NCI-H1694 (cell line): ENCODE results near the gene PYM1.

Experiments used
- DNase-seq: peaks from one replicate; lab custom pipeline; 2025; lab: John Stamatoyannopoulos, UW

PYM1 gene

DNA sequence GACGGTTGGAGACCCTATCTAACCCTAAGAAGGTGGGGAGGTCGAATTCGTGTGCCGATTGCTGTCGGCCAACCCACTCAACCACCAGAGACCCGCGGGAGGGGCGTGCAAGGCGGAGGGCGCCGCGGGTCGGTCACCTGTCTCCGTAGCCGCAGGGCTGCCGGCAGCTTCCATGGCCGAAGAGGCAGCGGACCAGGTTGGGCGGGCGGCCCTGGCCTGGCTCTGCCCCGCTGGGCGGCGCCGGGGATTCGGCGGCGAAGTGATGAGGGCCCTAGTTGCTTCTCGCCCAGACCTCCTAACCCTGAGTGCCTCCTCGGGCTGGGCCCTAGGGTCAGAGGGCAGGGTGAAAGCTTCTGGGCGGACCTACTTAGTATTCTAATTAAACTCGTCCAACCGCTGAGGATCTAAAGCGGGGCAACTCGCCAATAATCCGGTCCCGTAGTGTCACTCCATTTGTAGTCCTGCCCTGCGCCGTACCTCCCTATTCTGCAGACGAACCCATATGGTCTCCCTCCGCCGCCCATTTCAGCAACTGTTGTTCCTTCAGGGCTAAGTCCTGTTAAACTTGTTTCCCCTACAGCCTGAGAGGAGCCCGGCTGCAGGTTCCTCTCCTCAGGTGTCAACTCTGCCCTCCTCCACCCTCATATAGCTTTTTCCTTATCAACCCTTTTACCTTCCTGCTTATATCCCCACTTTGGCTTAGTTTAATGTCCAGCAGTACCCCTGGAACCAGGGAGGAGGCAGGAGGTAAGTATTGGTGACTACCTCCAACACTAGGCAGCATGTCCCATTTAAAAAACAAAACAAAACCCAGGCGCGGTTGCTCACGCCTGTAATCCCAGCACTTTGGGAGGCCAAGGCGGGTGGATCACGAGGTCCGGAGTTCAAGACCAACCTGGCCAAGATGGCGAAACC is at the start of gene PYM1:
Gene PYM1, minus strand, starts transcription at position 307 of the 915 bp plus-strand sequence. Its CDS starts 133 bp downstream, at position 174.
- DNase-seq, result peak; percentile 50

DNA sequence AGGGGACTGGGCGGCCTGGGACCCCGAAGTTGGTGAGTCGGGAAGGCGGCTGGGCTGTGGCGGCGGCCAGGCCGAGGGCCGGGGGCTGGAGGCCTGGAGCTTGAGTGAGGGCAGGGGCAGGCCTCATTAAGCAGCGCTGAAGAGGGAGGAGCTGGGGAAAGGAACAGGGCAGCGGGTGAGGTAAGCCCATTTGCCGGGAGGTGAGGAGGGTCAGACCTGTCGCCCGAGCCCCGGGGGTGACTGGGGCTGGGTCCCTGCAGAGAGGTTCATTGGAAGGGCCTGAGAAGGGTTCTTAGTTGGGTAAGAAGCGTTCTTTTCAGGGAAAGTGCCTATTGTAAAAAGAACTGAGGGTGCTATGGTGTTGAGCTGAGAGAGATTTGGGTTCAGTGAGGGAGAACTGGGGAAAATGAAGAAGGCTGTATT is 46.6 kb upstream of the PYM1 start:
- no peak for DNase-seq

DNA sequence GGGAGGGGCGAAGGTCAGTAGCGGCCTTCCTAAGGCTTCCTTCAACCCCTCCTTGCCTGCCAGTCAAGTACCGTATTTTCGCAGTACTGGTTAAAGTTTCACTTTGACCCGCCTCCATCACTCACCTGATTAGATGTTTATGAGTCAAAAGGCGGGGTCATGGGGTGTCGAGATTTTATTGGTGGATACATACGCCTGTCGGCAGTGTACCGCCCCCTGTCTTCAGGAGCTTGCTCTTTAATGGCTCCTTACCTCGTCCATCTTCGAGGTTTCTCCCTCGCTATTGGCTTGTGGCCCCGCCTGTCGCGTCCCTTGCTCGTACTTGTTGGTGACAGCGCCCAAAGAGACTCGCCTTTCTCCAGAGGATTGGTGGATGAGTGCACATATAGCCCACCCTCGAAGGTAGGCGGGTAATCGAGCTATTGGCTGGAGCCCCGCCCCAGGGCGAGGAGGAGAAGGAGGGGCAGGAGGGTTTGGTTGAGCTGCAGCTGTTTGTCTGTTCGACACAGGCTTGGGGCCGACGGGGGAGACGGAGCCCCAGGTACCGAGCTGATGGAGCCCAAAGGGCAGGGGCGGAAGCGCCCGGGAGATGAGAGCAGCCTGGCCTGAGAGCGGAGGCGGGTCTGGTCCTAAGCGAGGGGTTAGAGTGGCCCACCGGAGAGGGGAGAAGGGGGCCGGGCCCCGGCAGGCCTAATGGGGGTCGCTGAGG is 46.1 kb upstream of the PYM1 start, which contains the start of gene RAB5B:
Gene RAB5B, plus strand, starts transcription at position 480 of the 709 bp plus-strand sequence. CDS start 12,883 bp downstream, outside the sequence.
- DNase-seq, result peak; percentile 99

- no peak for DNase-seq
Observed at GRCh38 chr12:55972911-55973598, 45.4 kb upstream of the PYM1 start.

- no peak for DNase-seq
Observed at GRCh38 chr12:55972456-55972855, 44.8 kb upstream of the PYM1 start.

- no peak for DNase-seq
Observed at GRCh38 chr12:55972042-55972441, 44.3 kb upstream of the PYM1 start.

DNA sequence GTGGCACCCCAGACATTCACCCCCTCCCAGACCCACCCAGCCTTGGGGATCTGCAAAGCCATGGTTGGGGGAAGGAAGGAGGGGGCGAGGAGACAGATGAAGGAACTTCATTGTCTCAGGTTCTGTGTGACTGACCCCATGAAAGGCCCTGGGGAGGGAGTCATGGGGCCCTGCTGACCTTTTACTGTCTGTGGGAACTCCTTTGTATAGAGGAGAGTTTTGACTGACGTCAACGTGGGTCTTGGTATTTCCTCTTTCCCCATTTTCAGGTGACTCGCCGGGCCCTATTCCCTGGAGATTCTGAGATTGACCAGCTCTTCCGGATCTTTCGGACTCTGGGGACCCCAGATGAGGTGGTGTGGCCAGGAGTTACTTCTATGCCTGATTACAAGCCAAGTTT is 43.1 kb upstream of the PYM1 start:
- no peak for DNase-seq

DNA sequence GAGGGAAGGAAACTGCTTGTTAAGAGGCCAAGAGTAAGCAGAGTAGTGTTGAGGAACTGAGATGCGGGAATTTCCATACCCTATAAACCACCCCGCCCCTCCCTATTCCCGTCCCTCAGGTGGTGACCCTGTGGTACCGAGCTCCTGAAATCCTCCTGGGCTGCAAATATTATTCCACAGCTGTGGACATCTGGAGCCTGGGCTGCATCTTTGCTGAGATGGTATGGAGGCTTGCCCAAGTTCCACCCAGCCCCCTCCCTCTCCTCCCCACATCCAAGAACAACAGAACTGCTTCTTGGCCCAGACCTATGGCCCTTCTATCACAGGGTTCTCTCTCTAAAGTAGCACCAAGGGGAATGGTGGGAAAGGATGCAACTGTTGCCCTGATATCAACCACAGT is 41.7 kb upstream of the PYM1 start:
- DNase-seq, result no peak

- DNase-seq, result peak; percentile 71
Observed at GRCh38 chr12:55966408-55967281, 39.0 kb upstream of the PYM1 start, which contains the start of gene CDK2. Gene CDK2 (plus strand): TSS chr12:55966830. CDS start chr12:55967009, 179 bp downstream.

- no peak for DNase-seq
Observed at GRCh38 chr12:55965941-55966407, 38.3 kb upstream of the PYM1 start, which contains the start of gene PMEL. Gene PMEL (minus strand): TSS chr12:55966042. CDS start chr12:55966011, 31 bp downstream.

DNA sequence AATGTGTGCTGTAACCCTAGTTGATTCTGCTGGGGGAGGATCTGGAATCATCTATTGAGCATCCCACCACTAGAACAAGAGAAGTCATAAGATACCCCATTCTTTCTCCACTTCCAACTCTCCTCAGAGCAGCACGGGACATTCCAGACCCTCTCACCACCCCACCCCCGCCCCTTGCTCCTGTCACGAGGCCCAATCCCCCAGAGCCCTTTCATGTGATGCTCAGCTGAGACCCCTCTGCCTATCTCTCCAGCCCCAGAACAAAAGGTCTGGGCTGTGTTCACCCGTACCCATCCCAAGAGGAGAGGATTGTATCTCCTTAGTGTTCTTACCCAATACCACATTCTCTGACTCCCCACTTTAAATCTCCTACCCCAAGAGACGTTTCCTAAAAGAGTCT is 37.5 kb upstream of the PYM1 start:
- DNase-seq, result no peak

- DNase-seq, result no peak
Observed at GRCh38 chr12:55963760-55964159, 36.1 kb upstream of the PYM1 start.

GRCh38 chr12:55957106-55957859 is 29.6 kb upstream of the PYM1 start:
- no peak for DNase-seq

GRCh38 chr12:55955800-55956508 is 28.3 kb upstream of the PYM1 start:
- no peak for DNase-seq

DNA sequence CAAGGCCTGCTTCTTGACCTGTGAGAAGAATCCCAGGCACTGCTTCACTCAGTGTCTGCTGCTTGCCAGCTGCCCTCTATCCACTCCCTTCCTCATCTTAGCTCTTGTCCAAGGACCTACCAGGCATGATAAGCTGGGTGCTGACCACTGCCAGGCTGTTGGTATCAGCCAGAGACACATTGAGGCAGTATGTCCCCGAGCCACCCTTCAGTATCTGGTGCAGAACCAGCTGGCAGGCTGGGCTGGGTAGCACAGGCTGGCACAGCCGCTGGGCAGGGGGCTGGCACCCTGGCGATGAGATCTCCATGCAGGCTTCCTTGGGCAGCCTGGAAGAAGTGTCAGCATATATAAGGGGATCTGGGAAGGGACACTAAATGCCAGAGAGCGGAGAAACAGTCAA is 27.6 kb upstream of the PYM1 start:
- DNase-seq, result no peak

- no peak for DNase-seq
Observed at GRCh38 chr12:55946553-55946952, 18.9 kb upstream of the PYM1 start.

DNA sequence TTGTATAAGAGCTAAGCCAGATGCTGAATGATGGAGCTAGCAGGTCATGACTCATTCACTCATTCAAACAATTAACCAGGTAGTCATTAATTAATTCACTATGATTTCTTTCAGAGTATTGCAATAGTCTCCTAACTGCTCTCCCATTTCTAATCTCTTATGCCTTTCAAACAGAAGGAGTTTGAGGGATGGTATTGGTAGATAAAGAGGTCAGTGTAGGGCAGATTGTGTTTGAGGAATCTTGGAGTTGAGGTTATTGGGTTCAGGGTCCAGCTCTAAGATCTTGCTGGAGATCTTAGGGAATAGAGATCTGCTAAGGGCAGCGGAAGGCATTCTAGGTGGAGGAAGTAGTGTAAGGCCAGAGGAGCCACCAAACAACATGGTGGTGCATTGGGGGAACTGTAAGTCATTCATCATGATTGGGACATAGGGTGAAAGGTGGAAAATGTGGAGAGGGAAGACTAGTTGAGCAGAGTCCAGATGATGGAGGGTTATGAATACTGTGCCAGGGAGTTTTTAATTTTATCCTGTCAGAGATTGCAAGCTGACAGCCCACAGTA is 15.0 kb upstream of the PYM1 start:
- DNase-seq, result no peak

DNA sequence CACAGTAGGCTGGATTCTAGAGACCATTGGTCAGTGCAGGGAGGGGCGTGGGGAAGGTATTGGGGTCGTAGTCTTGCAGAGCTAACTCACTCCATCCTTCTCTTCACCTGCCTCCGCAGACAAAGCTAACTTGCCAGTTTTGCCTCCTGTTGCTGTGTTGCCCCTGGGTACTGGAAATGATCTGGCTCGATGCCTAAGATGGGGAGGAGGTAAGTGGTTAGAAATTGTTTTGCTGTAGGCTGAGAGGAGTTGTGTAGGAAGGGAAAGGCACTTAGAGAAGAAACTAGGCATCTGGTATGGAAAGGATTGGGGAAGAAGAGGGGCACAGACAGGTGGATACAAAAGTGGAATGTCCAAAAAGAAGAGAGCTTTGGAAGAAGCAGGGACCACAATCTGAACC is 14.4 kb upstream of the PYM1 start:
- DNase-seq, result no peak

DNA sequence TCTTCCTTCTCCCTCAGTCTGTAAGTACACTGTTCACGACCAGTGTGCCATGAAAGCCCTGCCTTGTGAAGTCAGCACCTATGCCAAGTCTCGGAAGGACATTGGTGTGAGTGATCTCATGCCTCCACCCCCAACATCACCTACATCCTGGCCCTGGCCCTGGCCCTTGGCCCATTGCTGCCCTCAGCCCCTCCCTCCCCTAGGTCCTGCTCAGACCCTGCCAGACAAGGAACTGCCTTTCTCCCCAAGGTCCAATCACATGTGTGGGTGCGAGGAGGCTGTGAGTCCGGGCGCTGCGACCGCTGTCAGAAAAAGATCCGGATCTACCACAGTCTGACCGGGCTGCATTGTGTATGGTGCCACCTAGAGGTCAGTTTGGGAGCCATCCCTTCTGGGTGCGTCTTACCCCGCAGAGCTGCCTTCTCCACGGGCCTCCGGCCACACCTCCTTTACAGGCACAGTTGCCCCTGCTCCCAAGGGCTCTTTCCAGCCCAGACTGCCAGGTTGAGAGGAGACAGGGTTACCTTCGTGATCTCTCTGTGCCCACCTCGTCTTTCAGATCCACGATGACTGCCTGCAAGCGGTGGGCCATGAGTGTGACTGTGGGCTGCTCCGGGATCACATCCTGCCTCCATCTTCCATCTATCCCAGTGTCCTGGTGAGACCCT is 12.5 kb upstream of the PYM1 start:
- DNase-seq, result peak; percentile 55
